ENCODE data around the gene ITSN2. TPM values are rescaled to one million over a fixed set of nuclear protein-coding genes. Genes with fewer than 3 reads are reported as not detected.
A peak's percentile ranks its signal among the peaks of the same experiment; 100 is the strongest.
"Not testable (repeated sequence)": the region's sequence is repeated elsewhere in the genome, so short reads cannot be mapped to it uniquely, and the experiment has no call there.

ITSN2 gene
- 75.3 TPM for total RNA-seq

GRCh38 chr2:24360050-24360962, at the start of gene ITSN2:
Gene ITSN2 (minus strand): TSS chr2:24360536. CDS start chr2:24328082, 32,454 bp downstream.
- ATAC-seq (peak; percentile 88), DNase-seq (ENCODE audit: low spot score) (peak; percentile 87)
- intact Hi-C loops (cut with DNase I), result no loop called here

- DNase-seq (ENCODE audit: low spot score), result no peak
- ATAC-seq, result no peak
- intact Hi-C loops (cut with DNase I), result loop anchor here (5.0 kb wide), 1 partner anchor 418 kb away; no protein-coding TSS in a partner anchor
These were observed 48.8 kb upstream of the ITSN2 start for GRCh38 chr2:24409171-24409570.

GRCh38 chr2:24408704-24409103, 48.4 kb upstream of the ITSN2 start:
- intact Hi-C loops (cut with DNase I), result loop anchor here (5.0 kb wide), 1 partner anchor 419 kb away; no protein-coding TSS in a partner anchor
- not testable (repeated sequence) for DNase-seq (ENCODE audit: low spot score)

GRCh38 chr2:24404491-24404921, 44.2 kb upstream of the ITSN2 start:
- ATAC-seq, result peak; percentile 53
- no peak for DNase-seq (ENCODE audit: low spot score)
- intact Hi-C loops (cut with DNase I), result no loop called here

More at GRCh38 chr2:24408704-24409103, 48.4 kb upstream of the ITSN2 start:
- ATAC-seq, result not testable (repeated sequence)

GRCh38 chr2:24403832-24404212, 43.5 kb upstream of the ITSN2 start:
- intact Hi-C loops (cut with DNase I), result no loop called here
- DNase-seq (ENCODE audit: low spot score), result no peak
- no peak for ATAC-seq

- ATAC-seq (no peak), DNase-seq (ENCODE audit: low spot score) (no peak)
- intact Hi-C loops (cut with DNase I), result no loop called here
These were observed 43.0 kb upstream of the ITSN2 start for GRCh38 chr2:24403168-24403831.

- no peak for DNase-seq (ENCODE audit: low spot score)
These were observed 42.1 kb upstream of the ITSN2 start for GRCh38 chr2:24402242-24403097.

GRCh38 chr2:24400207-24400907, 40.0 kb upstream of the ITSN2 start:
- intact Hi-C loops (cut with DNase I), result no loop called here
- ATAC-seq (no peak), DNase-seq (ENCODE audit: low spot score) (no peak)

More at GRCh38 chr2:24402242-24403097, 42.1 kb upstream of the ITSN2 start:
- intact Hi-C loops (cut with DNase I), result no loop called here
- ATAC-seq, result peak; percentile 55

- intact Hi-C loops (cut with DNase I), result no loop called here
- DNase-seq (ENCODE audit: low spot score), result no peak
- no peak for ATAC-seq
These were observed 39.3 kb upstream of the ITSN2 start for GRCh38 chr2:24399434-24400206.

GRCh38 chr2:24394998-24395397, 34.7 kb upstream of the ITSN2 start:
- intact Hi-C loops (cut with DNase I), result no loop called here
- no peak for ATAC-seq
- no peak for DNase-seq (ENCODE audit: low spot score)

GRCh38 chr2:24392542-24393059, 32.3 kb upstream of the ITSN2 start:
- intact Hi-C loops (cut with DNase I), result no loop called here
- no peak for ATAC-seq
- DNase-seq (ENCODE audit: low spot score), result no peak

- intact Hi-C loops (cut with DNase I), result loop anchor here (10.0 kb wide), 1 partner anchor 301 kb away; the partner anchor contains the start of gene TP53I3
- DNase-seq (ENCODE audit: low spot score), result no peak
- ATAC-seq, result no peak
These were observed 25.0 kb upstream of the ITSN2 start for GRCh38 chr2:24385366-24385765.

- DNase-seq (ENCODE audit: low spot score) (peak; percentile 74), ATAC-seq (peak; percentile 94)
- intact Hi-C loops (cut with DNase I), result loop anchor here (10.0 kb wide), 1 partner anchor 298 kb away; the partner anchor contains the start of gene TP53I3
These were observed 22.2 kb upstream of the ITSN2 start for GRCh38 chr2:24382363-24383073.

- DNase-seq (ENCODE audit: low spot score) (no peak), ATAC-seq (peak; percentile 36)
- intact Hi-C loops (cut with DNase I), result loop anchor here (10.0 kb wide), 1 partner anchor 296 kb away; the partner anchor contains the start of gene TP53I3
These were observed 20.5 kb upstream of the ITSN2 start for GRCh38 chr2:24380820-24381219.

GRCh38 chr2:24375349-24376087, 15.2 kb upstream of the ITSN2 start:
- intact Hi-C loops (cut with DNase I), result no loop called here
- DNase-seq (ENCODE audit: low spot score), result no peak
- ATAC-seq, result peak; percentile 22

- no peak for ATAC-seq
- no peak for DNase-seq (ENCODE audit: low spot score)
- intact Hi-C loops (cut with DNase I), result loop anchor here (5.0 kb wide), 1 partner anchor 457 kb away; no protein-coding TSS in a partner anchor
These were observed 14.0 kb upstream of the ITSN2 start for GRCh38 chr2:24374301-24374700.

Measured in sciatic nerve (tissue), 2 donors.